Measurements from ENCODE around the gene OPCML.

DNA sequence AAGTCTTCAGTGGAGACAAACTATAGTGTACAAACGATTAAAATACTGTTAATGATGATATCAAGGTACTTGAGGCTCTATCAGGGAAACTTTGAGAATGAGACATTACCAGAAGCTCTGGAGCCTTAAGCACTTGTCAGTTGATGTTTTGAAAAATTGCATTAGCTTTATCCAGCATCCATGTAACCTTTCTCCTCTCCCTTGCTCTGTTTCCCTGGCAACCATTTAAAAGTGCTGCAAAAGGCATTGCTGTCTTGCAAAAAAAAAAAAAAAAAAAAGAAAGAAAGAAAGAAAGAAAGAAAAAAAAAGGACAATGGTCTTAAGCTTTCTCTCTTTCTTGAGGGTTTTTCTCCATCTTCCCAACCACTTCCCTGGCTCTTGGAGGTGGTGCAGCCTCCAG lies 787.0 kb downstream of the OPCML start:
- TF ChIP-seq, protein P1, sequence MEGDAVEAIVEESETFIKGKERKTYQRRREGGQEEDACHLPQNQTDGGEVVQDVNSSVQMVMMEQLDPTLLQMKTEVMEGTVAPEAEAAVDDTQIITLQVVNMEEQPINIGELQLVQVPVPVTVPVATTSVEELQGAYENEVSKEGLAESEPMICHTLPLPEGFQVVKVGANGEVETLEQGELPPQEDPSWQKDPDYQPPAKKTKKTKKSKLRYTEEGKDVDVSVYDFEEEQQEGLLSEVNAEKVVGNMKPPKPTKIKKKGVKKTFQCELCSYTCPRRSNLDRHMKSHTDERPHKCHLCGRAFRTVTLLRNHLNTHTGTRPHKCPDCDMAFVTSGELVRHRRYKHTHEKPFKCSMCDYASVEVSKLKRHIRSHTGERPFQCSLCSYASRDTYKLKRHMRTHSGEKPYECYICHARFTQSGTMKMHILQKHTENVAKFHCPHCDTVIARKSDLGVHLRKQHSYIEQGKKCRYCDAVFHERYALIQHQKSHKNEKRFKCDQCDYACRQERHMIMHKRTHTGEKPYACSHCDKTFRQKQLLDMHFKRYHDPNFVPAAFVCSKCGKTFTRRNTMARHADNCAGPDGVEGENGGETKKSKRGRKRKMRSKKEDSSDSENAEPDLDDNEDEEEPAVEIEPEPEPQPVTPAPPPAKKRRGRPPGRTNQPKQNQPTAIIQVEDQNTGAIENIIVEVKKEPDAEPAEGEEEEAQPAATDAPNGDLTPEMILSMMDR (conservative IDR thresholded peaks at IDR 0.05 in 1 of 2, IDR thresholded peaks at IDR 0.05 in 1 of 2; ENCODE audit: extremely low read depth in 1 of 2, insufficient read depth in 1 of 2, low read depth in 1 of 2, low read length in 2 of 2) = no peak
- TF ChIP-seq EZH2 (IDR thresholded peaks at IDR 0.05; ENCODE audit: borderline replicate concordance, low read length) = no peak

Measured in mammary epithelial cell (primary cell).